MM.1S (cell line): ENCODE results near the gene ATP6V1B1.
A peak's percentile ranks its signal among the peaks of the same experiment; 100 is the strongest.

Source experiments
- DNase-seq: peaks from one replicate; pipeline ENCODE4 v3.0.0-alpha.2; 2015
- H2AFZ ChIP-seq: fragments of 300-600 bp; sonication (generic); 2 replicates; pipeline ENCODE4 v1.6.0; 2016; ENCODE audit warnings: antibody characterized with exemption, low read length
- H3F3A ChIP-seq: fragments of 300-600 bp; sonication (generic); 2 replicates; pipeline ENCODE4 v1.6.1; 2016; ENCODE audit warnings: mild to moderate bottlenecking, antibody characterized with exemption, low read length, moderate library complexity, mixed read lengths; ENCODE audit not compliant: insufficient read depth
- H3K27ac ChIP-seq: fragments of 300-600 bp; sonication (generic); 2 replicates; pipeline ENCODE4 v1.5.1; 2016; ENCODE audit warnings: mild to moderate bottlenecking, low read length
- H3K27me3 ChIP-seq: fragments of 300-600 bp; sonication (generic); replicated peaks from 2 replicates; pipeline ENCODE4 v1.6.0; 2016; ENCODE audit warnings: low read length; ENCODE audit not compliant: insufficient read depth
- H3K36me3 ChIP-seq: fragments of 300-600 bp; sonication (generic); replicated peaks from 2 replicates; pipeline ENCODE4 v1.6.1; 2016; ENCODE audit warnings: mild to moderate bottlenecking, low read length, mixed read lengths; ENCODE audit not compliant: insufficient read depth
- H3K4me1 ChIP-seq: fragments of 300-600 bp; sonication (generic); 2 replicates; pipeline ENCODE4 v1.6.1; 2016; ENCODE audit warnings: low read length, mixed read lengths
- H3K4me2 ChIP-seq: fragments of 300-600 bp; sonication (generic); 2 replicates; pipeline ENCODE4 v1.6.0; 2016; ENCODE audit warnings: low read depth, low read length
- H3K4me3 ChIP-seq: fragments of 300-600 bp; sonication (generic); 2 replicates; pipeline ENCODE4 v1.5.1; 2016; ENCODE audit warnings: low read length, mixed read lengths
- H3K79me2 ChIP-seq: fragments of 300-600 bp; sonication (generic); 2 replicates; pipeline ENCODE4 v1.6.1; 2016; ENCODE audit warnings: mixed run types, low read length, mixed read lengths
- H3K9ac ChIP-seq: fragments of 300-600 bp; sonication (generic); 2 replicates; pipeline ENCODE4 v1.6.1; 2016; ENCODE audit warnings: low read length, mixed read lengths
- H3K9me2 ChIP-seq: fragments of 300-600 bp; sonication (generic); replicated peaks from 2 replicates; pipeline ENCODE4 v1.6.1; 2016; ENCODE audit warnings: mild to moderate bottlenecking, low read length, mixed read lengths; ENCODE audit not compliant: insufficient read depth
- H3K9me3 ChIP-seq: fragments of 300-600 bp; sonication (generic); replicated peaks from 2 replicates; pipeline ENCODE4 v1.6.1; 2016; ENCODE audit warnings: mild to moderate bottlenecking, low read length, mixed read lengths; ENCODE audit not compliant: insufficient read depth
- H4K20me1 ChIP-seq: fragments of 300-600 bp; sonication (generic); 2 replicates; pipeline ENCODE4 v1.6.1; 2016; ENCODE audit warnings: mild to moderate bottlenecking, low read length, moderate library complexity, mixed read lengths; ENCODE audit not compliant: insufficient read depth
- CTCF ChIP-seq: fragments of 300-600 bp; sonication (generic); IDR thresholded peaks from 2 replicates; pipeline ENCODE4 v1.5.1; 2016; ENCODE audit warnings: antibody characterized with exemption, low read length, mixed read lengths
- EZH2 ChIP-seq: fragments of 300-600 bp; sonication (generic); optimal IDR thresholded peaks from 2 replicates; pipeline ENCODE3; 2017; ENCODE audit warnings: low read depth, mild to moderate bottlenecking, antibody characterized with exemption, low read length, mixed read lengths
- EZH2phosphoT487 ChIP-seq: fragments of 300-600 bp; sonication (generic); IDR thresholded peaks from 2 replicates; pipeline ENCODE4 v1.6.1; 2018; ENCODE audit warnings: antibody characterized with exemption, low read length

ATP6V1B1 gene

DNA sequence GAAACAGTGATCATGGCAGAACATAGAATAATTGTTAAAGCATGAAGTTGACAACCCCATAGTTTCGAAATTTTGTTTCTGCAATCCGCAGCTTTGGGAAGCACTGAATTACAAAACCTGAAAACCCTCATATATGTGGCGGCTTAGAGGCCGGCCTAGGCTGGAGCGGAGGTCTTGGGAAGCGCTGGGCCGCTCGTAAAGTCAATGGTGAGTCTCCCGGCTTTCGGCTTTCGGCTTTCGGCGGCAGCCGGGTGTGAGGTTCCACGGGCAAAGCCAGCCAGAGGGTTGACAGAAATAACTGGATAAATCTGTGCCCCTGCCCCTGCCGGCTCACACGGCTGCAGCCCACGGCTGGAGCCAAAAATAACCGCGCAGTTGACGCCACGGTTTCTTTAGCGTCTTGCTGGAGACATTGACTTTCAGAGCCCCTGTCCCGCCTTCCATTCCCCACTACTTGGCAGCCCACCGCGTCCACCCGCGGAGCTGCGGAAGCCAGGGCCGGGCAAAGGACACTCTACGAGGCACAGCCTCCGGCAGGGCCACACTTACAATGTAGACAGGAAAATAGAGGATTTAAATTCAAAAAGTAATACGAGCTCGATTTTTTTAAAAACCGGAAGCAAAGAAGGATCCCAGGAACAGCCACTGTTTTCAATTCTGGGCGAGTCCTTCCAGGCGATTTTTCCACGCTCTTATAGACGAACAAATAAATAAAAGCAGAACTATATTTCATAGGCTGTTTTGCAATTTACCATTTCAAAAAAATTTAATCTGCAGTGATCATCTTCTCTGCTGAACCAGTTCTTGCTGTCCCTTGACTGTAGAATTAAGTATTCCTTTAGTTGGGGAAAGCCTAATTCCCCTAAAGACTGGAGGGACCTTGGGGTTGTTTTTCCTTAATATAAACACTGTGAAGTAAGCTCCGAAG, 28.3 kb upstream of the ATP6V1B1 start:
- Histone ChIP-seq H3K9me2 (no peaks in the 10 kb centered on the region), H3K9me3 (no peaks in the 10 kb centered on the region), H3K79me2 (no peaks in the 10 kb centered on the region), H3K4me2 (peak overlapping the region; percentile 18; the same call in 1 of the 2 replicates), H3K27ac (no peak overlapping the region), H4K20me1 (no peaks in the 10 kb centered on the region), H2AFZ (no peak overlapping the region), H3K9ac (no peak overlapping the region), H3F3A (no peaks in the 10 kb centered on the region), H3K4me3 (no peak overlapping the region), H3K36me3 (no peaks in the 10 kb centered on the region), H3K4me1 (no peaks in the 10 kb centered on the region), H3K27me3 (peaks cover 26% of the 10 kb centered on the region)
- TF ChIP-seq EZH2phosphoT487 (no peak), EZH2 (no peak), CTCF (no peak)
- DNase-seq: no peak

- no peaks in the 10 kb centered on the region for H3K36me3 ChIP-seq
- no peak for TF ChIP-seq EZH2phosphoT487
- TF ChIP-seq EZH2: no peak
- no peak for TF ChIP-seq CTCF
- H3K4me3 ChIP-seq: no peak overlapping the region
- no peak overlapping the region for H3K9ac ChIP-seq
- H3F3A ChIP-seq: no peaks in the 10 kb centered on the region
- H3K27me3 ChIP-seq: no peaks in the 10 kb centered on the region
- no peak overlapping the region for H3K27ac ChIP-seq
- no peak overlapping the region for H2AFZ ChIP-seq
- no peaks in the 10 kb centered on the region for H3K9me2 ChIP-seq
- no peaks in the 10 kb centered on the region for H3K9me3 ChIP-seq
- no peak for DNase-seq
- H3K79me2 ChIP-seq: no peaks in the 10 kb centered on the region
- no peaks in the 10 kb centered on the region for H4K20me1 ChIP-seq
- H3K4me1 ChIP-seq: no peaks in the 10 kb centered on the region
- H3K4me2 ChIP-seq: no peak overlapping the region
These were observed 19.4 kb upstream of the ATP6V1B1 start for GRCh38 chr2:70916291-70916690.

GRCh38 chr2:70918016-70918415, 17.7 kb upstream of the ATP6V1B1 start:
- no peaks in the 10 kb centered on the region for H3K36me3 ChIP-seq

More at GRCh38 chr2:70918016-70918415, 17.7 kb upstream of the ATP6V1B1 start:
- H3K4me2 ChIP-seq: no peak overlapping the region
- H3K4me1 ChIP-seq: no peaks in the 10 kb centered on the region
- H3K9me2 ChIP-seq: no peaks in the 10 kb centered on the region
- TF ChIP-seq EZH2phosphoT487: no peak
- no peak for TF ChIP-seq CTCF
- no peak for TF ChIP-seq EZH2
- no peaks in the 10 kb centered on the region for H3K27me3 ChIP-seq
- H2AFZ ChIP-seq: no peak overlapping the region
- no peak overlapping the region for H3K4me3 ChIP-seq
- DNase-seq: no peak
- no peak overlapping the region for H3K9ac ChIP-seq
- H3K79me2 ChIP-seq: no peaks in the 10 kb centered on the region
- H3F3A ChIP-seq: no peaks in the 10 kb centered on the region
- H4K20me1 ChIP-seq: no peaks in the 10 kb centered on the region
- H3K9me3 ChIP-seq: no peaks in the 10 kb centered on the region
- H3K27ac ChIP-seq: no peak overlapping the region
